Esophagus muscularis mucosa (tissue), 4 donors: ENCODE results near the gene CDPF1. TPM values are rescaled to one million over a fixed set of nuclear protein-coding genes. Genes with fewer than 3 reads are reported as not detected.

ENCODE experiments used
- DNase-seq: peaks from one replicate; pipeline ENCODE4 v3.0.0-alpha.2; 2017; ENCODE audit errors: extremely low spot score
- H3K27ac ChIP-seq, 4 donors: fragments of 200-600 bp; sonication (generic); replicated peaks in 1 of 4; 1 replicate in 3 of 4; 2 replicates in 1 of 4; pipeline ENCODE4 v1.5.1; 2016 to 2019; ENCODE audit warnings: mild to moderate bottlenecking in 1 of 4
- H3K27me3 ChIP-seq, 4 donors: fragments of 200-600 bp; sonication (generic); one replicate each; pipeline versions ENCODE4 v1.5.1 to v1.6.0; 2016 to 2019
- H3K36me3 ChIP-seq, 4 donors: fragments of 200-600 bp; sonication (generic); one replicate each; pipeline ENCODE4 v1.5.1; 2016 to 2019
- H3K4me1 ChIP-seq, 4 donors: fragments of 200-600 bp; sonication (generic); one replicate each; pipeline ENCODE4 v1.5.1; 2016 to 2019
- H3K4me3 ChIP-seq, 4 donors: fragments of 200-600 bp; sonication (generic); 1 replicate in 2 of 4; 2 replicates in 2 of 4; pipeline ENCODE4 v1.5.1; 2016 to 2019; ENCODE audit warnings: mild to moderate bottlenecking in 4 of 4, moderate library complexity in 1 of 4
- H3K9me3 ChIP-seq, 4 donors: fragments of 200-600 bp; sonication (generic); 1 replicate in 3 of 4; 2 replicates in 1 of 4; pipeline ENCODE4 v1.5.1; 2016 to 2019
- CTCF ChIP-seq, 3 experiments: fragments of 200-600 bp in 2 of 3; fragments of 450-650 bp in 1 of 3; sonication (generic) in 2 of 3; IDR thresholded peaks; one replicate each; pipeline ENCODE4 v1.5.1; 2017 to 2019; ENCODE audit warnings: antibody characterized with exemption in 3 of 3, mild to moderate bottlenecking in 2 of 3, moderate library complexity in 1 of 3
- EP300 ChIP-seq: sonication (generic); formaldehyde crosslinking; IDR thresholded peaks from one replicate; pipeline ENCODE4 v1.6.1; 2017; ENCODE audit warnings: antibody characterized with exemption
- POLR2A ChIP-seq: fragments of 450-650 bp; IDR thresholded peaks from one replicate; pipeline ENCODE4 v1.6.1; 2017; ENCODE audit warnings: antibody characterized with exemption, moderate library complexity, mild to moderate bottlenecking, low read depth
- POLR2AphosphoS5 ChIP-seq, 2 donors: sonication (generic); formaldehyde crosslinking; IDR thresholded peaks; one replicate each; pipeline ENCODE4 v1.6.1; 2017; ENCODE audit warnings: antibody characterized with exemption in 2 of 2
- WGBS: methylation state at CpG from one replicate; pipeline ENCODE4 v1.1.5; 2018; 5-methylcytosine and 5-hydroxymethylcytosine counted together
- intact Hi-C: fragments of 100-400 bp; cut with DNase I; formaldehyde crosslinking; loops from one replicate; pipeline ENCODE4 v1.15.1; 2023
- total RNA-seq, 4 donors: library from RNA; depleted of rRNA; stranded (reverse); fragments of >200 nt; gene quantifications; one replicate each; pipeline versions ENCODE4 v1.1.0 to v1.2.1, GENCODE V29; 2016

The CDPF1 gene
- total RNA-seq, 4 donors from 2014 or later = 8.3 to 19.4 (median 14.8) TPM

GRCh38 chr22:46287873-46288751 lies 38.0 kb upstream of the CDPF1 start:
- H3K9me3 ChIP-seq = peaks cover 0 to 7% (median 0%) of the 10 kb centered on the region in 4 donors
- intact Hi-C loops = no loop called here
- H3K4me1 ChIP-seq = peaks cover 0 to 30% (median 3%) of the 10 kb centered on the region in 4 donors
- peak overlapping the region in 2 of 4 donors; percentile 31 to 50 for H3K27ac ChIP-seq
- no peaks in the 10 kb centered on the region for H3K27me3 ChIP-seq
- no peak for DNase-seq
- TF ChIP-seq CTCF (IDR thresholded peaks at IDR 0.05) (no peak), POLR2AphosphoS5 (IDR thresholded peaks at IDR 0.05) (peak; percentile 19 to 30), EP300 (no peak)
- H3K36me3 ChIP-seq = peaks cover 39 to 100% (median 85%) of the 10 kb centered on the region in 4 donors
- WGBS = 66% methylated on average over 20 of the region's 24 CpGs
- H3K4me3 ChIP-seq = peak overlapping the region in 2 of 4 donors; percentile 10 to 31

DNA sequence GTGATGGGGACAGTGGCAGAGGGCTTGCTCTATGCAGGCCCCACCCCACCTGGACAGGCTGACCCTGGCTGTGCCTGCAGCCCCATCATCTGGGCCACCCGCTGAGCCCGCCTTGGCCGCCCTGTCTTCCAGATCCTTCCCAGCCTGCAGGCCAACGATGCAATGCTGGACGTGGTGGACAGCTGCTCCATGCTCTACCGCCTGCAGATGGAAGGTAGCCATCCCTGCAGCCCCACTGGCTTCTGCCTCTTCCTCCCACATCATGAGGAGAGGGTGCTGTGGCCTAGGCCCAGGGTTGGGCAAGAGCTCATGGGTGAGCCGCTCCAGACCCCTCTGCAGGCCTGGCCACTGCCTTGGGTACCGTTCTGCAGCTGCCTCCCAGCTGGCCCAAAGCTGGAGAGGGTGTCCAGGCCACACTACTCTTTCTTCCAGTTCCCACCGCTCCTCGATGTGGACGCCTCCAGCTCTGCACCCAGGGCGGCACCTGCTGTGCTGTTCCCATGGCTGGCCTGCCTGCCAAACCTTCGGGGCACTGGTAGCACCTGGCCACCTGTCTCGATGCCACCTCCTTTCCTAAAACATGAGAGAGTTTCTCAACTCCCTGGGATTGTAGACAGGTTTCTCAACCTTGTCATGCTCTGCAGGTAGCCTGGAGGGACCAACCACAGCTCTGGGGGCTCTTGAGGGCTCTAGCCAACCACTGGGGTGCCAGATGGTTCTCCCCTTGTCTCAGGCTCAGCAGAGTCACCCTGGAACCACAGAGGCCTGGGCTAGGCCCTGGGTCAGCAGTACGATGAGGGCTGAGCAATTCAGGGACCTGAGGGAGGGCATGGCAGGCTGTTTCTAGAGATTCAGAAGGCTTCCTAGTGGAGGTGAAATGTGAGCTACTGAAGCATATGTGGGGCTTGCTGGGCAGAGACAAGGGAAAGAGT lies 37.1 kb upstream of the CDPF1 start:
- intact Hi-C loops = no loop called here
- Histone ChIP-seq H3K9me3 (peaks cover 0 to 7% (median 0%) of the 10 kb centered on the region in 4 donors), H3K4me3 (peak overlapping the region in 1 of 4 donors; percentile 31), H3K36me3 (peaks cover 40 to 100% (median 85%) of the 10 kb centered on the region in 4 donors), H3K4me1 (peaks cover 0 to 30% (median 3%) of the 10 kb centered on the region in 4 donors), H3K27ac (peak overlapping the region in 2 of 4 donors; percentile 31 to 50), H3K27me3 (no peaks in the 10 kb centered on the region)
- TF ChIP-seq POLR2AphosphoS5 (IDR thresholded peaks at IDR 0.05) (no peak), POLR2A (no peak), EP300 (no peak), CTCF (IDR thresholded peaks at IDR 0.05) (no peak)
- no peak for DNase-seq
- 92% methylated on average over 7 of the region's 15 CpGs for WGBS

- H3K27ac ChIP-seq = no peak overlapping the region
- 96% methylated on average over 3 of the region's 3 CpGs for WGBS
- H3K9me3 ChIP-seq = no peaks in the 10 kb centered on the region
- H3K4me3 ChIP-seq = no peak overlapping the region
- H3K4me1 ChIP-seq = peaks cover 0 to 29% (median 3%) of the 10 kb centered on the region in 4 donors
- intact Hi-C loops = no loop called here
- TF ChIP-seq CTCF (IDR thresholded peaks at IDR 0.05) (no peak), POLR2AphosphoS5 (IDR thresholded peaks at IDR 0.05) (no peak), POLR2A (no peak), EP300 (no peak)
- peaks cover 46 to 100% (median 86%) of the 10 kb centered on the region in 4 donors for H3K36me3 ChIP-seq
- DNase-seq = no peak
- H3K27me3 ChIP-seq = no peaks in the 10 kb centered on the region
Measured at GRCh38 chr22:46286006-46286405, 35.9 kb upstream of the CDPF1 start.

GRCh38 chr22:46281866-46282678 lies 32.0 kb upstream of the CDPF1 start:
- Histone ChIP-seq H3K4me3 (no peak overlapping the region), H3K27me3 (no peaks in the 10 kb centered on the region), H3K4me1 (peaks cover 0 to 14% (median 0%) of the 10 kb centered on the region in 4 donors), H3K36me3 (peaks cover 81 to 100% (median 99%) of the 10 kb centered on the region in 4 donors), H3K9me3 (no peaks in the 10 kb centered on the region), H3K27ac (no peak overlapping the region)
- DNase-seq = no peak
- intact Hi-C loops = no loop called here
- 97% methylated on average over 11 of the region's 13 CpGs for WGBS
- TF ChIP-seq CTCF (IDR thresholded peaks at IDR 0.05) = no peak
- no peak for TF ChIP-seq POLR2A
- no peak for TF ChIP-seq POLR2AphosphoS5 (IDR thresholded peaks at IDR 0.05)
- no peak for TF ChIP-seq EP300
